CD8-positive, alpha-beta memory T cell (primary cell): ENCODE measurements around the gene NACC2. TPM values are rescaled to one million over a fixed set of nuclear protein-coding genes. Genes with fewer than 3 reads are reported as not detected.

Source experiments
- CTCF ChIA-PET: fragments of 350-600 bp; sonication (Branson Sonifier 250); formaldehyde crosslinking; loops from one replicate; lab custom pipeline; 2021; ENCODE audit warnings: antibody characterized with exemption; lab: Charles Lee
- POLR2A ChIA-PET: fragments of 350-600 bp; sonication (Branson Sonifier 250); formaldehyde crosslinking; loops from one replicate; lab custom pipeline; 2021; ENCODE audit warnings: antibody characterized with exemption; lab: Charles Lee
- DNase-seq, 5 donors: peaks; one replicate each; pipeline versions ENCODE4 v3.0.0 to v3.0.0-alpha.2; 2020 to 2022; ENCODE audit warnings: mixed read lengths in 1 of 5
- H3K27ac ChIP-seq: one replicate; pipeline ENCODE4 v1.7.0; 2013; ENCODE audit warnings: low read depth, mild to moderate bottlenecking, low read length, moderate library complexity
- H3K27me3 ChIP-seq: 2 replicates; pipeline ENCODE4 v1.7.0; 2013; ENCODE audit warnings: low read length, mild to moderate bottlenecking; ENCODE audit not compliant: insufficient read depth, poor library complexity, severe bottlenecking
- H3K36me3 ChIP-seq: 2 replicates; pipeline ENCODE4 v1.7.0; 2013; ENCODE audit warnings: mild to moderate bottlenecking, low read length, moderate library complexity; ENCODE audit not compliant: insufficient read depth
- H3K4me1 ChIP-seq: 2 replicates; pipeline ENCODE4 v1.7.0; 2013; ENCODE audit warnings: mild to moderate bottlenecking, low read length, moderate library complexity; ENCODE audit not compliant: insufficient read depth
- H3K4me3 ChIP-seq: 2 replicates; pipeline ENCODE4 v1.7.0; 2013; ENCODE audit warnings: mild to moderate bottlenecking, low read length
- H3K9me3 ChIP-seq: 2 replicates; pipeline ENCODE4 v1.7.0; 2013; ENCODE audit warnings: mild to moderate bottlenecking, low read length
- H3K27ac Mint-ChIP-seq, 8 donors: one replicate each; pipeline ENCODE4 v1.8.0; 2020 to 2021; ENCODE audit warnings: mixed read lengths in 8 of 8, mild to moderate bottlenecking in 6 of 8, inconsistent platforms in 3 of 8, moderate library complexity in 3 of 8
- H3K27me3 Mint-ChIP-seq, 2 donors: one replicate each; pipeline ENCODE4 v1.8.0; 2020 to 2021; ENCODE audit warnings: mixed read lengths in 2 of 2, mild to moderate bottlenecking in 1 of 2, moderate library complexity in 1 of 2
- H3K36me3 Mint-ChIP-seq, 3 donors: one replicate each; pipeline ENCODE4 v1.8.0; 2020 to 2021; ENCODE audit warnings: mixed read lengths in 3 of 3, inconsistent platforms in 1 of 3, mild to moderate bottlenecking in 1 of 3
- H3K4me1 Mint-ChIP-seq, 3 donors: one replicate each; pipeline ENCODE4 v1.8.0; 2020 to 2021; ENCODE audit warnings: mixed read lengths in 3 of 3, inconsistent platforms in 1 of 3, mild to moderate bottlenecking in 1 of 3
- H3K4me3 Mint-ChIP-seq, 7 donors: one replicate each; pipeline ENCODE4 v1.8.0; 2020 to 2021; ENCODE audit warnings: mixed read lengths in 7 of 7, mild to moderate bottlenecking in 6 of 7, moderate library complexity in 4 of 7, inconsistent platforms in 2 of 7
- H3K9me3 Mint-ChIP-seq, 5 donors: one replicate each; pipeline ENCODE4 v1.8.0; 2020 to 2022; ENCODE audit warnings: mixed read lengths in 5 of 5, mild to moderate bottlenecking in 3 of 5, moderate library complexity in 2 of 5, inconsistent platforms in 1 of 5
- polyA plus RNA-seq: library from polyadenylated mRNA; unstranded; fragments of 300-500 nt; fragmentation: Illumina TruSeq; gene quantifications from one replicate; pipeline ENCODE4 v1.2.3, GENCODE V29; 2021
- total RNA-seq, 2 experiments: library from RNA; stranded (reverse); gene quantifications; one replicate each; pipeline ENCODE4 v1.2.3, GENCODE V29; 2021

Gene NACC2
- total and polyA plus RNA-seq, 3 experiments from 2014 or later: 2.9 to 9.1 (median 9.0) TPM

GRCh38 chr9:136056546-136057235, 38.4 kb downstream of the NACC2 start:
- Mint-ChIP-seq H3K27me3 (peaks cover 6 to 14% of the 10 kb centered on the region in 2 donors), H3K4me3 (no peak overlapping the region), H3K36me3 (peaks cover 0 to 4% (median 0%) of the 10 kb centered on the region in 3 donors), H3K4me1 (peaks cover 13 to 41% (median 21%) of the 10 kb centered on the region in 3 donors), H3K27ac (no peak overlapping the region), H3K9me3 (no peaks in the 10 kb centered on the region)
- ChIA-PET POLR2A (no interaction called here), CTCF (no interaction called here)
- H3K9me3 ChIP-seq: no peaks in the 10 kb centered on the region
- no peaks in the 10 kb centered on the region for H3K36me3 ChIP-seq
- H3K4me3 ChIP-seq: no peak overlapping the region
- H3K4me1 ChIP-seq: peaks cover 5% of the 10 kb centered on the region
- H3K27ac ChIP-seq: no peak overlapping the region
- H3K27me3 ChIP-seq: no peaks in the 10 kb centered on the region
- no peak for DNase-seq

- Histone ChIP-seq H3K4me3 (no peak overlapping the region), H3K9me3 (no peaks in the 10 kb centered on the region), H3K27me3 (no peaks in the 10 kb centered on the region), H3K36me3 (no peaks in the 10 kb centered on the region), H3K4me1 (peaks cover 8% of the 10 kb centered on the region), H3K27ac (no peak overlapping the region)
- Mint-ChIP-seq H3K27me3 (peaks cover 6 to 14% of the 10 kb centered on the region in 2 donors), H3K4me1 (peaks cover 13 to 41% (median 21%) of the 10 kb centered on the region in 3 donors), H3K4me3 (no peak overlapping the region), H3K9me3 (no peaks in the 10 kb centered on the region), H3K36me3 (peaks cover 0 to 4% (median 0%) of the 10 kb centered on the region in 3 donors), H3K27ac (no peak overlapping the region)
- ChIA-PET CTCF (no interaction called here), POLR2A (no interaction called here)
- DNase-seq: no peak
Observed at GRCh38 chr9:136055715-136056545, 39.2 kb downstream of the NACC2 start.

GRCh38 chr9:136054798-136055714, 40.0 kb downstream of the NACC2 start:
- Mint-ChIP-seq H3K27me3 (peaks cover 6 to 14% of the 10 kb centered on the region in 2 donors), H3K4me1 (peaks cover 13 to 41% (median 21%) of the 10 kb centered on the region in 3 donors), H3K4me3 (peak overlapping the region in 3 of 7 donors; percentile 39 to 79 (median 44)), H3K36me3 (peaks cover 0 to 6% (median 0%) of the 10 kb centered on the region in 3 donors), H3K27ac (no peak overlapping the region), H3K9me3 (no peaks in the 10 kb centered on the region)
- no peak for DNase-seq
- POLR2A ChIA-PET: no interaction called here
- Histone ChIP-seq H3K36me3 (no peaks in the 10 kb centered on the region), H3K4me3 (no peak overlapping the region), H3K9me3 (no peaks in the 10 kb centered on the region), H3K27me3 (no peaks in the 10 kb centered on the region), H3K27ac (no peak overlapping the region), H3K4me1 (peaks cover 8% of the 10 kb centered on the region)
- CTCF ChIA-PET: interaction anchor here (1.8 to 2.7 kb wide), 2 partner anchors 9 to 87 kb away, joined by 4 to 6 read pairs; no protein-coding TSS in a partner anchor

DNA sequence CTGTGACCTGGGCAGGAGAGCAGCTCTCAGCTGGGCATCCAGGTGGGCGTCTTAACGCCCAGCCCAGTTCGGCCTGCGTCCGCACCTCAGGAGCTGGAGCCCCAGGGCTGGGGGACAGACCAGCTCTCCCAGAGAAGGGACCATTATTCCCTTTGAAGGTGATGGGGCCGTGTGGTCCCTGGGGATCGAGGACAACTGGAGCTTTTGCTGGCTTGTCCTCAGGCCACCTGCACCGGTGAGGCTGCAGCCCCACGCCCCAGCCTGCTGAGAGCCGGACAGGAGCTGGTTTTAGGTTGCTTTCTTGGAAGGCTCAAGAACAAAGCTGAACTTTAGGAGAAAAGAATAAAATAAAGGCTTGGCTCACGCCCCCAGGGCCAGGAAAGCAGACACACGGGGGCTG, 40.9 kb downstream of the NACC2 start:
- peaks cover 8% of the 10 kb centered on the region for H3K4me1 ChIP-seq
- H3K4me1 Mint-ChIP-seq: peaks cover 13 to 39% (median 21%) of the 10 kb centered on the region in 3 donors
- CTCF ChIA-PET: interaction anchor here (1.8 to 2.7 kb wide), 2 partner anchors 10 to 86 kb away, joined by 4 to 6 read pairs; no protein-coding TSS in a partner anchor
- H3K27ac Mint-ChIP-seq: no peak overlapping the region
- no peak overlapping the region for H3K27ac ChIP-seq
- peaks cover 6 to 14% of the 10 kb centered on the region in 2 donors for H3K27me3 Mint-ChIP-seq
- DNase-seq: no peak
- peaks cover 0 to 7% (median 0%) of the 10 kb centered on the region in 3 donors for H3K36me3 Mint-ChIP-seq
- H3K9me3 Mint-ChIP-seq: no peaks in the 10 kb centered on the region
- H3K4me3 Mint-ChIP-seq: no peak overlapping the region
- H3K27me3 ChIP-seq: no peaks in the 10 kb centered on the region
- POLR2A ChIA-PET: no interaction called here
- H3K4me3 ChIP-seq: no peak overlapping the region
- H3K36me3 ChIP-seq: no peaks in the 10 kb centered on the region
- H3K9me3 ChIP-seq: no peaks in the 10 kb centered on the region

DNA sequence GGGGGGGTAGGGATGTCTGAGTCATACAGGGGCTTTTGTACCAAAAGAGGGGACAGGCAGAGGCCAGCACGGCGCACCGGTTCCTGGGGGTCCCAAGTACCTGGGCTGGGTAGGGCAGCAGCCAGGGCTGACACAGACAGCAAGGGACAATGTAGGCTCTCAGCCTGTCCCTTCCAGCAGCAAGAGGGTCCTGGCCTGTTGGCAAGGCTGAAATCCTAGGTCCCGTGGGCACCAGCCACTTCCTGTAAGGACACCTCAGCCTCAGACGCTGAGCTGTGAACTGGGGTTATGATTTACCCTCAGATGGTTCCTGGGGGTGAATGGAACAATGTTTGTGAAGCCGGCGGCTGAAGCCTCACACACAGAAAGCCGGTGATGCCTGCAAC, 41.3 kb downstream of the NACC2 start:
- Histone ChIP-seq H3K4me1 (peaks cover 8% of the 10 kb centered on the region), H3K27ac (no peak overlapping the region), H3K9me3 (no peaks in the 10 kb centered on the region), H3K4me3 (no peak overlapping the region), H3K27me3 (no peaks in the 10 kb centered on the region), H3K36me3 (no peaks in the 10 kb centered on the region)
- no peak overlapping the region for H3K4me3 Mint-ChIP-seq
- H3K4me1 Mint-ChIP-seq: peaks cover 13 to 39% (median 21%) of the 10 kb centered on the region in 3 donors
- CTCF ChIA-PET: interaction anchor here (1.8 to 2.7 kb wide), 2 partner anchors 11 to 86 kb away, joined by 4 to 6 read pairs; no protein-coding TSS in a partner anchor
- peaks cover 6 to 14% of the 10 kb centered on the region in 2 donors for H3K27me3 Mint-ChIP-seq
- H3K36me3 Mint-ChIP-seq: peaks cover 0 to 10% (median 0%) of the 10 kb centered on the region in 3 donors
- peak overlapping the region in 1 of 8 donors; percentile 47 for H3K27ac Mint-ChIP-seq
- DNase-seq: no peak
- POLR2A ChIA-PET: interaction anchor here (0.6 kb wide), 1 partner anchor 485 kb away, joined by 3 read pairs; no protein-coding TSS in a partner anchor
- H3K9me3 Mint-ChIP-seq: no peaks in the 10 kb centered on the region

DNA sequence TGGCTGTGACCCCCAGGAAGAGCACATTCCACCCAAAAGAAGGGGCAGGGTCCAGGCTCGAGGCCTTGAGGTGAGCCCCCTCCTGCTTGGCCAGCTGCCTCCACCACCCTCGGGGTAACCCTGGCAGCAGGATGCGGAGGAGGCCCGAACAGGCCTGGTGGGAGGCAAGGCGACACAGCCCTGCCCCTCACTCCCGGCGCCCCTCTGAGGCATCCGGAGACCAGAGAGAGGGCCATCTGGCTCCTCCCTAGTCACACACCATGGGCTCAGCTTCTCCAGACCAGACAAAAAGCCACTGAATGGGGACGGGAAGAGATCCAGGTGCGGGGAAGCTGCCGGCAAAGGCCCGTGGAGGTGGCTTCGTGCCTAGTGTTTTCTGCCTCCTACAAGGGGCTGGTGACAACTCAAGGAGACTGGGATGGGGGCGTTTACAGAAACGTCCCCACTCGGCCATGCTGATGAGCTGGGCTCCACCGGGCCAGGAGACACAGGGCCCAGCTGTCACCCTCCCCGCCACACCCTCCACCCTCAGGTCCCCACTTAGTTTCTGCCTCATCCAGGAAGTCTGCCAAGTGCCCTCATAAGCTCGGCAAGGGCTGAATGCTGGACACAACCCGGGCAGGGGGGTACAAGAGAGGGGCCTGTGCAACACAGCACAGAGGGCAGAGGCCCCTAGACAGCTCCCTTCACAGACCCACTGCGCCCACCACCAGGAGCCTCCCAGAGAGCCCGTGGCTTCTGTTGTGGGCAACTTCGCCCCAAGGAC, 41.9 kb downstream of the NACC2 start:
- POLR2A ChIA-PET: interaction anchor here (0.6 kb wide), 1 partner anchor 486 kb away, joined by 3 read pairs; no protein-coding TSS in a partner anchor

More for the DNA sequence above, 41.9 kb downstream of the NACC2 start:
- CTCF ChIA-PET: interaction anchor here (1.8 to 2.7 kb wide), 2 partner anchors 11 to 85 kb away, joined by 4 to 6 read pairs; no protein-coding TSS in a partner anchor
- H3K27ac Mint-ChIP-seq: peak overlapping the region in 1 of 8 donors; percentile 38
- no peak overlapping the region for H3K27ac ChIP-seq
- no peak overlapping the region for H3K4me3 Mint-ChIP-seq
- H3K36me3 ChIP-seq: no peaks in the 10 kb centered on the region
- H3K9me3 ChIP-seq: no peaks in the 10 kb centered on the region
- no peak for DNase-seq
- peaks cover 0 to 10% (median 0%) of the 10 kb centered on the region in 3 donors for H3K36me3 Mint-ChIP-seq
- peaks cover 13 to 36% (median 21%) of the 10 kb centered on the region in 3 donors for H3K4me1 Mint-ChIP-seq
- no peak overlapping the region for H3K4me3 ChIP-seq
- no peaks in the 10 kb centered on the region for H3K27me3 ChIP-seq
- H3K27me3 Mint-ChIP-seq: peaks cover 6 to 14% of the 10 kb centered on the region in 2 donors
- no peaks in the 10 kb centered on the region for H3K9me3 Mint-ChIP-seq
- peaks cover 8% of the 10 kb centered on the region for H3K4me1 ChIP-seq
